Hepatocyte (in vitro differentiated cells): ENCODE results near the gene ROBO1. TPM values are rescaled to one million over a fixed set of nuclear protein-coding genes. Genes with fewer than 3 reads are reported as not detected.

Experiments
- DNase-seq: peaks from one replicate; pipeline ENCODE4 v3.0.0-alpha.2; 2016; ENCODE audit warnings: low spot score
- H2AFZ ChIP-seq: fragments of 200-600 bp; sonication (generic); 2 replicates; pipeline ENCODE4 v1.6.0; 2016; ENCODE audit warnings: antibody characterized with exemption, mild to moderate bottlenecking
- H3K27ac ChIP-seq: fragments of 200-600 bp; sonication (generic); 2 replicates; pipeline ENCODE4 v1.5.1; 2016; ENCODE audit warnings: mild to moderate bottlenecking
- H3K27me3 ChIP-seq: fragments of 200-600 bp; sonication (generic); 2 replicates; pipeline ENCODE4 v1.6.1; 2016
- H3K36me3 ChIP-seq: fragments of 200-600 bp; sonication (generic); replicated peaks from 2 replicates; pipeline ENCODE4 v1.5.1; 2016; ENCODE audit warnings: low read depth; ENCODE audit not compliant: insufficient read depth
- H3K4me1 ChIP-seq: fragments of 200-600 bp; sonication (generic); 2 replicates; pipeline ENCODE4 v1.5.1; 2016; ENCODE audit warnings: mild to moderate bottlenecking, moderate library complexity; ENCODE audit not compliant: insufficient read depth
- H3K4me2 ChIP-seq: fragments of 200-600 bp; sonication (generic); 2 replicates; pipeline ENCODE4 v1.6.0; 2016
- H3K4me3 ChIP-seq: fragments of 200-600 bp; sonication (generic); 2 replicates; pipeline ENCODE4 v1.5.1; 2016; ENCODE audit warnings: mild to moderate bottlenecking
- H3K79me2 ChIP-seq: fragments of 200-600 bp; sonication (generic); 2 replicates; pipeline ENCODE4 v1.6.0; 2017; ENCODE audit warnings: mild to moderate bottlenecking
- H3K9me2 ChIP-seq: fragments of 200-600 bp; sonication (generic); replicated peaks from 2 replicates; pipeline ENCODE4 v1.6.0; 2017; ENCODE audit warnings: mild to moderate bottlenecking; ENCODE audit not compliant: insufficient read depth
- H3K9me3 ChIP-seq: fragments of 200-600 bp; sonication (generic); 2 replicates; pipeline ENCODE4 v1.5.1; 2016; ENCODE audit warnings: low read depth, mild to moderate bottlenecking
- H4K20me1 ChIP-seq: fragments of 200-600 bp; sonication (generic); 2 replicates; pipeline ENCODE4 v1.6.0; 2016; ENCODE audit warnings: mild to moderate bottlenecking; ENCODE audit not compliant: insufficient read depth, poor library complexity, severe bottlenecking
- CTCF ChIP-seq: fragments of 200-600 bp; sonication (generic); IDR thresholded peaks from 2 replicates; pipeline ENCODE4 v1.5.1; 2016; ENCODE audit warnings: antibody characterized with exemption, mild to moderate bottlenecking; ENCODE audit not compliant: poor library complexity
- EZH2 ChIP-seq: fragments of 200-600 bp; sonication (generic); IDR thresholded peaks from 2 replicates; pipeline ENCODE4 v1.6.1; 2016; ENCODE audit warnings: antibody characterized with exemption, mild to moderate bottlenecking, borderline replicate concordance
- EZH2phosphoT487 ChIP-seq: fragments of 200-600 bp; sonication (generic); IDR thresholded peaks from one replicate; pipeline ENCODE4 v1.6.1; 2018; ENCODE audit warnings: antibody characterized with exemption, mild to moderate bottlenecking, low read depth, moderate library complexity; ENCODE audit not compliant: unreplicated experiment, severe bottlenecking
- WGBS: methylation state at CpG from one replicate; pipeline ENCODE4 v1.1.6; 2016; ENCODE audit warnings: low lambda C conversion rate; ENCODE audit errors: missing lambda C conversion rate; 5-methylcytosine and 5-hydroxymethylcytosine counted together
- polyA plus RNA-seq: library from polyadenylated mRNA; unstranded; fragments of >200 nt; fragmentation: Nextera tagmentation; extraction: Ambion mirVana; gene quantifications from 2 replicates; pipeline ENCODE4 v1.2.1, GENCODE V29; 2016
- total RNA-seq: library from RNA; depleted of rRNA; stranded (reverse); fragments of >200 nt; gene quantifications from 2 replicates; pipeline ENCODE4 v1.2.3, GENCODE V29; 2014

The ROBO1 gene
- total and polyA plus RNA-seq, 2 experiments from 2014 or later = 13.6 to 44.3 TPM

- no peak overlapping the region for H3K4me2 ChIP-seq
- H3K4me3 ChIP-seq = no peak overlapping the region
- H3K36me3 ChIP-seq = no peaks in the 10 kb centered on the region
- H3K79me2 ChIP-seq = no peaks in the 10 kb centered on the region
- 63% methylated on average over 4 of the region's 4 CpGs for WGBS
- H3K27me3 ChIP-seq = no peaks in the 10 kb centered on the region
- H4K20me1 ChIP-seq = no peaks in the 10 kb centered on the region
- no peaks in the 10 kb centered on the region for H3K9me3 ChIP-seq
- DNase-seq = no peak
- TF ChIP-seq CTCF (no peak), EZH2 (no peak), EZH2phosphoT487 (no peak)
- no peak overlapping the region for H3K27ac ChIP-seq
- no peak overlapping the region for H2AFZ ChIP-seq
- no peaks in the 10 kb centered on the region for H3K9me2 ChIP-seq
- H3K4me1 ChIP-seq = no peaks in the 10 kb centered on the region
Observed at GRCh38 chr3:78712270-78712669, 1055.5 kb downstream of the ROBO1 start.

GRCh38 chr3:78708565-78709073 is 1059.2 kb downstream of the ROBO1 start:
- Histone ChIP-seq H3K4me1 (no peaks in the 10 kb centered on the region), H3K4me3 (no peak overlapping the region), H3K36me3 (no peaks in the 10 kb centered on the region), H3K79me2 (no peaks in the 10 kb centered on the region), H2AFZ (no peak overlapping the region), H3K27me3 (no peaks in the 10 kb centered on the region), H3K9me2 (no peaks in the 10 kb centered on the region), H3K9me3 (no peaks in the 10 kb centered on the region), H3K4me2 (no peak overlapping the region), H3K27ac (no peak overlapping the region), H4K20me1 (no peaks in the 10 kb centered on the region)
- no peak for DNase-seq
- WGBS = 96% methylated on average over 4 of the region's 4 CpGs
- TF ChIP-seq EZH2 (no peak), EZH2phosphoT487 (no peak), CTCF (no peak)

GRCh38 chr3:78707609-78708008 is 1060.2 kb downstream of the ROBO1 start:
- DNase-seq = no peak
- no peaks in the 10 kb centered on the region for H3K9me3 ChIP-seq
- TF ChIP-seq EZH2phosphoT487 (no peak), EZH2 (no peak), CTCF (no peak)
- H3K27me3 ChIP-seq = no peaks in the 10 kb centered on the region
- H3K4me1 ChIP-seq = no peaks in the 10 kb centered on the region
- H3K27ac ChIP-seq = no peak overlapping the region
- H3K36me3 ChIP-seq = no peaks in the 10 kb centered on the region
- no peaks in the 10 kb centered on the region for H4K20me1 ChIP-seq
- no peaks in the 10 kb centered on the region for H3K9me2 ChIP-seq
- no peak overlapping the region for H3K4me2 ChIP-seq
- H2AFZ ChIP-seq = no peak overlapping the region
- 77% methylated on average over 2 of the region's 2 CpGs for WGBS
- H3K4me3 ChIP-seq = no peak overlapping the region
- H3K79me2 ChIP-seq = no peaks in the 10 kb centered on the region
